ENCODE results near the gene MDM1. TPM values are rescaled to one million over a fixed set of nuclear protein-coding genes. Genes with fewer than 3 reads are reported as not detected.

Gene MDM1
- total and polyA plus RNA-seq, 2 of the 13 experiments (the other 11 are each of a cell fraction or from before 2014, with no cell fraction given) = 4.6 to 15.2 TPM

- TF ChIP-seq GTF3A (CRISPR knock-in tag; conservative IDR thresholded peaks at IDR 0.05) (no peak), CCDC6 (CRISPR knock-in tag; IDR thresholded peaks at IDR 0.05) (no peak; the same call in 1 of the 2 replicates), NR0B2 (CRISPR knock-in tag; IDR thresholded peaks at IDR 0.05) (no peak), ZNF549 (CRISPR knock-in tag; IDR thresholded peaks at IDR 0.05) (no peak), BCL3 (CRISPR knock-in tag; IDR thresholded peaks at IDR 0.05) (peak; percentile 30; the same call in 1 of the 2 replicates), ZBTB10 (CRISPR knock-in tag; IDR thresholded peaks at IDR 0.05; ENCODE audit: borderline replicate concordance) (no peak), ATF6 (CRISPR knock-in tag; conservative IDR thresholded peaks at IDR 0.05) (no peak), TAF15 (IDR thresholded peaks at IDR 0.05; ENCODE audit: low read depth, low read length, poor library complexity, severe bottlenecking) (no peak), KAT2B (IDR thresholded peaks at IDR 0.05; ENCODE audit: borderline replicate concordance, low read depth, low read length) (no peak), UBTF (CRISPR knock-in tag; IDR thresholded peaks at IDR 0.05) (no peak), KMT2B (CRISPR knock-in tag; IDR thresholded peaks at IDR 0.05) (peak; percentile 52; the same call in 1 of the 2 replicates), HINFP (CRISPR knock-in tag; IDR thresholded peaks at IDR 0.05; ENCODE audit: low read depth) (no peak), ZNF432 (CRISPR knock-in tag; IDR thresholded peaks at IDR 0.05; ENCODE audit: borderline replicate concordance) (no peak)
Measured at GRCh38 chr12:68331869-68332727, at the start of gene MDM1 (continued).
